ENCODE measurements around the gene PDCD11.
"Not testable (repeated sequence)": the region's sequence is repeated elsewhere in the genome, so short reads cannot be mapped to it uniquely, and the experiment has no call there.

PDCD11 gene

GRCh38 chr10:103479135-103479534 is 82.7 kb downstream of the PDCD11 start, which contains the start of gene CALHM3:
CALHM3 (minus strand) TSS chr10:103479240; CDS start chr10:103479032, 208 bp downstream.
- DNase-seq = no peak

DNA sequence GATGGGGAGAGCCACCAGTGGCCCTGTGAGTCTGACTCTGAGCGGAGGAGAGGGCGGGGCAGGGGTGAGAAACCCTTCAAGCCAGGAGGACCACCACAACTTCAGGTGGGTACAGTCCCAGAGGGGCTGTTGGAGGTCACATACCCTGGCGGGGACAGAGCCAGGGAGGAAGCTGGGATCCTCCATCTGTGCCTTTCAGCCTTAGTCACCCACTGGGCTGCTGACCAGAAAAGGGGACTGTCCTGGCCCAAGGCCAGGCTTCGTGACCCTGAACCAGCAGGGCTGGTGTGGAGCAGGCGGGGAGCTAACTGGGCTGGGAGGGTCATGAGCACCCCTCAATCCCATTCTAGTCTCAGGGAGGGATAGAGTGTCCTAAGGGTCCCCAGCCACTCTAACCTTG is 84.1 kb downstream of the PDCD11 start:
- DNase-seq = no peak

DNA sequence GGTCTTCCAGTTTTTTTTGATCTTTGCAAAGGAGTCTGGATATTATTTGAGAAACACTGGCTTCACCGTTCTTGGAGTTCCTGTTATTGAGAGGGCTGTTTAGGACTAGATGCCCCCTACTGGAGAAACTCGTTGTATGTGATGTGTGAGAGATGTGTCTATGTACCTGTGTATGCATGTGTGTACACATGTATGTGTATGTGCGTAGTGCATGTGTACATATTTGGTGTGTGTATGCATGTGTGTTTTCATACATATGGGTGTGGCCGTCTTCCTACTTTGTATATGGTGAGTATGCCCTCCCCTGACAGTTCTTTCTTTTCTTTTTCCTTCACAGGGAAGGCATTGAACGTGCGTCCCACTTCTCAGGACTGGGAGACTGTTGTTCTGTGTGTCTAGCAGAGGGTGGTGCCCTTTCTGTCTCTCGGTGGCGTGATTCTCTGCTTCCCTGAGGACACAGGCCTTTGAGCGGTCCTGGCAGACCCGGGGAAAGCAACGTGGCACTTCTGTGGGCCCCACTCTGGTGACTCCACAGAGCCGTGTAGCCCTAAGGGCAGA is 85.6 kb downstream of the PDCD11 start:
- no peak for DNase-seq

DNA sequence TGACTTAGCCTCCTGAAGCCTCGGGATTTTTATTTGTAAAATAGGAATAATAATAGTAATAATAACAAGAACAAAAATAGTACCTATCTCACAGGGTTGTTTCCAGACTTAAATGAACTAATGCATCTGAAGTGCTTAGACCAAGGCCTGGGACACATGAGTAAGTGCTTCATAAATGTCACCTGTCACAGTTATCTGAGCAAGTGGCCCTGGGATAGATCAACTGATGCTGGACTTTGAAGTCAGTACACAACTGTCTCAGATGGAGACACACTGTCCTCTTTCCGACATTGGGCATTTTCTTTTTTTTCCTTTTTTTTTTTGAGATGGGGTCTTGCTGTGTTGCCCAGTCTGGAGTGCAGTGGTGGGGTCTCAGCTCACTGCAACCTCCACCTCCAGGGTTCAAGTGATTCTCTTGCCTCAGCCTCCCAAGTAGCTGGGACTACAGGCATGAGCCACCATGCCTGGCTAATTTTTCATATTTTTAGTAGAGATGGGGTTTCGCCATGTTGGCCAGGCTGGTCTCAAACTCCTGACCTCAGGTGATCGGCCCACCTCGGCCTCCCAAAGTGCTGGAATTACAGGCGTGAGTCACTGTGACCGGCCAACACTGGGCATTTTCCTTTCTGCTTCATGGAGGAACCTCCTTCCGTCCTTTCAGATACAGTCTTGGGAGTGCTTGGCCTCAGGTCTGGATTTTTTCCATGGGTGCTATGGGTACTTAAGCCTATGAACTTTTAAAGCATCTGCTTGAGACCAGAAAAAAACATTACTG is 90.4 kb downstream of the PDCD11 start:
- DNase-seq = not testable (repeated sequence)

DNA sequence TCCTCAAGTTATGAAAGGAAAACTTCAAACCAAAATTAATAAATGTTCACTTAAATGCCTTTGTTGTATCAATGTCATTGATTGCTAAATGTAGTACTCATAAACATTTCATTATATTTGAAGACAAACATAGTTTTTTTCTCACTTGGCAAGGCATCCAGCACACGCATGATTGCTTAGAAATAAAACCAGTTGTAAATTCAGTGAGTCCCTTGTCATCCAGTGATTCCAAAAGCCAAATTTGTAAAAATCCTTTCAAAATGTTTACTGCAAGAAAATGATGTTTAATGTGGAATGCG is 90.9 kb downstream of the PDCD11 start:
- no peak for DNase-seq

- DNase-seq = no peak
Observed at GRCh38 chr10:103490986-103491314, 94.5 kb downstream of the PDCD11 start.

GRCh38 chr10:103491729-103492364 is 95.4 kb downstream of the PDCD11 start:
- no peak for DNase-seq

DNA sequence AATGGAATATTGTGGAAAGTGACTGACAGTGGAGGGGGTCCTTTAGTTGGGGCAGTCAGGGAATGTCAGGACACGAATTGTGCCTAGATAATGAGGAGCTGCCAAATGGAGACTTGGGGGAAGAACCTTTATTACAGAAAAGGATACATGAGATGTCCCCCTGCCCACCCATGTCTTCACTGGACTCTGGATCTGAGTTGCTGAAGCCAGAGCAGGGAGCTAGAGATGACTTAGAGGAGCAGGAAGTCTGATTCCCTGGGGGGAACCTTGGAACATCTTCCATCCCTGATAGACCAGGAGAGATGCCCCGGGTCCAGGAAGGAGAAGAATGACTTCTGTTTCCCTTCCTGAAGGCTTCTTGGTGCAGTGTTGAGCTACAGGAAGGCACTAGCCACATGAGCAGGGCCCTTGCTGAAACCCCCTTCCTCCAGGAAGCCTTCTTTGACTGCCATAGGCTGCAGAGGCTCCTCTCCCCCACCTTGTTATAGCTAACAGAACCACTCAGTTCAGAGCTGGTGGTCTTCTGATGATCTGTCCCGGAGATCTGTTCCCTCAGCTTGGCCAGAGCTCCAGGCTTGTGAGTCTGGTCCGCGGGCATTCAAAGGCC is 96.3 kb downstream of the PDCD11 start:
- DNase-seq = no peak

DNA sequence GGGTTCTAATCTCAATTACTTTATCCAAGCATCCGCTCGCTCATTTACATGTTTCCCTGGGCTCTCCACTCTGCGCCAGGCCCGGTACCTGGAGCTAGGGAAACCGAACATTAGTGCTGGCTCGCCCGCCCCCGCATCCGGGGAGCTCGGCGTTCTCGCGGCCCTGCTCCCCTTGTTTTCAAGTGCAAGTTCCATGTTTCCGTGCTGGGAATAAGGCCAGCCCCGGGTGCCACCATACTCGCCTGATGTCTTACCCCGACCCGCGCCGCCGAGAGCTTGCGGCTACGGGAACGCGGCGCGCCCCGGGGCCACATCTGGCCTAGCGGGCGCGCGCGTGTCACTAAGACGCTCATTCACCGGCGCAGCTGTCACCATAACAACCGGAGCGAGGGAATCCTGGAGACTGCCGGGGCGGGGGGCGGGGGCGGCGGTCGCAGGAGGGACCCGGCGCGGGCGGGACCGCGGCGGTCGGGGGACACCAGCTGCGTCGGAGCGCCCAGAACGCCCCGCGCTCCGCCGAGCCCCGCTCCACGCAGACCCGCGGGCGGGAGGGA is 97.0 kb downstream of the PDCD11 start, which contains the start of gene NEURL1:
Gene NEURL1 (plus strand): TSS at position 344 of the 554 bp plus-strand sequence. CDS start 683 bp downstream, outside the sequence.
- no peak for DNase-seq

DNA sequence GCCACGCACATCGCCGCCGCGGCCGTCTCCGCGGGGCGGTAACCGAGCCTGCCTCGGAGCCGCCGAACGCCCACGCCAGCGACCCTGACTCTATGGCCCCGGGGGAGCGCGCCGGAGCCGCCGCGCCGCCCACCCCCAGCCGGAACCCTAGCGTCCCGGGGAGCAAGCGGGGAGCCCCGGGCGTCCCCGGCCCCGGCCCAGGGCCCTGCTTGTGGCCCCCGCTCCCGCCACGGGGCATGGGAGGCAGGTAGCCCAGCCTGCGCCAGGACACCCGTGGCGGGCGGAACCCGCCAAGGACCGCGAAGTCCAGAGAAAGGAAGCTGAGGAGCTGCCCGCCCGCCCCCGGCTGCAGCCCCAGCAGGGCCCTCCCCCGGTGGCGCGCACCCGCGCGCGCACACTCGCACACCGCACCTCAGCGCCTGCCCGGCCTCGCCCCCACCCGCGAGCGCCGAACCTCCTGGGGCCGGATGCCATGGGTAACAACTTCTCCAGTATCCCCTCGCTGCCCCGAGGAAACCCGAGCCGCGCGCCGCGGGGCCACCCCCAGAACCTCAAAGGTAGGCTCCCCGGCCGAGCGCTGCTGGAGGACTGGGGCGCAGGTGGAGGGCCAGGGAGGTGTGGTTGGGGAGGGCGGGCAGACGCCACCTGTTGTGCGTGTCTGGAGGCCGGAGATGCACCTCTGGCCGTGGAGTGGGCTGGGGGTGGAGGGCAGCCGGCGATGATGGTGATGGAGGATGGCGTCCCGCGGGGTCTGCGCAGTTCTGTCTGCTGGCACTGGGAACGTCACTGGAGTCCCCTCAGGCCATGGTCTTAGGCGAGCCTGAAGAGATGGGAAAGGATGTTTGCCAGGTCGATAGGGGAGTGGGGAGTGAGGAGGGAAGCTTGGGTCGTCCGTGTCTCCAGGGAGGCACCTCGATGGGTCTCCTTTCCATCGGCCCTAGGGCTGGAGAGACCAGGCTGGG is 97.8 kb downstream of the PDCD11 start:
- DNase-seq = peak; percentile 10

GRCh38 chr10:103495321-103495720 is 98.9 kb downstream of the PDCD11 start:
- DNase-seq = no peak

Measured in T-helper 9 cell (primary cell).